ENCODE measurements around the gene IFITM2.

DNA sequence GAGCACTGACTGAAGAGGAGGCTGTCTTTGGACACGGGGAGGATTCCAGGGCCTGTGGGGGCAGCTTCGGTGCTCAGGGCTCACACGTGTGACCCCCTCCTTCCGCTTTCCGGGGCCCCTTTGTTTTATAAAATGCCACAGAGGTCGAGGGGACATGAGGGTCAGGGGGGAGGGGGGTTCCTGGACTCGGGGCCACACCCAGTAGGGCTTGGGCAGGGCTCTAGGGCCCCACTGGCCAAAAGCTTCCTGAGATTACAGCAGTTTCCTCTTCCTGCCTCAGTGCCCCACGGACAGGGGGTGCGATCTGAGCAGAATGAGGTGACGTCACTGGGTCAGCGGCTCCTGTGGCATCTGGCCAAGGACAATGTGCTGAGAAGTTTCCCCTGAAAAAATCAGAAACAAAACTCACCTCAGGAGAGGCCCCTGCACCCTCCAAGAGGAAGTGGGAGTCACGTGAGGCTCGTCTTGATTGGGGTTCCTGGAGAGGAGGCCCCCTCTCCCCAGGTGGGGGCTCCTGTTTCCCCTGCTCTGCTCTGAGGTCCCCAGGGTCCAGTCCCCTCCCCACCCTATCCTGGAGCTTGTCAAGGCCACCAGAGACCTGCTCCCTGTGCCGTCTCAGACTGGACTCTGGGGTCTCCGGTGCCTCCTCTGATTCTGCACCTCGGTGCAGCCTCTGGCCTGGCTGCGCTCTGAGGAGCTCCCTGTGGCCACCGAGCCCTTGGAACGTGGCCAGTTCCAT, 19.4 kb downstream of the IFITM2 start:
- TF ChIP-seq, protein P1, sequence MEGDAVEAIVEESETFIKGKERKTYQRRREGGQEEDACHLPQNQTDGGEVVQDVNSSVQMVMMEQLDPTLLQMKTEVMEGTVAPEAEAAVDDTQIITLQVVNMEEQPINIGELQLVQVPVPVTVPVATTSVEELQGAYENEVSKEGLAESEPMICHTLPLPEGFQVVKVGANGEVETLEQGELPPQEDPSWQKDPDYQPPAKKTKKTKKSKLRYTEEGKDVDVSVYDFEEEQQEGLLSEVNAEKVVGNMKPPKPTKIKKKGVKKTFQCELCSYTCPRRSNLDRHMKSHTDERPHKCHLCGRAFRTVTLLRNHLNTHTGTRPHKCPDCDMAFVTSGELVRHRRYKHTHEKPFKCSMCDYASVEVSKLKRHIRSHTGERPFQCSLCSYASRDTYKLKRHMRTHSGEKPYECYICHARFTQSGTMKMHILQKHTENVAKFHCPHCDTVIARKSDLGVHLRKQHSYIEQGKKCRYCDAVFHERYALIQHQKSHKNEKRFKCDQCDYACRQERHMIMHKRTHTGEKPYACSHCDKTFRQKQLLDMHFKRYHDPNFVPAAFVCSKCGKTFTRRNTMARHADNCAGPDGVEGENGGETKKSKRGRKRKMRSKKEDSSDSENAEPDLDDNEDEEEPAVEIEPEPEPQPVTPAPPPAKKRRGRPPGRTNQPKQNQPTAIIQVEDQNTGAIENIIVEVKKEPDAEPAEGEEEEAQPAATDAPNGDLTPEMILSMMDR (IDR thresholded peaks at IDR 0.05; ENCODE audit: poor library complexity), result no peak
- no peak for TF ChIP-seq EZH2 (IDR thresholded peaks at IDR 0.05; ENCODE audit: borderline replicate concordance)

Measured in hepatocyte (in vitro differentiated cells).